CD14-positive monocyte (primary cell): ENCODE data around the gene MPND. TPM values are rescaled to one million over a fixed set of nuclear protein-coding genes. Genes with fewer than 3 reads are reported as not detected.

Source experiments
- DNase-seq, 3 donors: peaks; one replicate each; pipeline ENCODE4 v3.0.0-alpha.2; 2011 to 2022
- H2AFZ ChIP-seq: 2 replicates; pipeline ENCODE4 v1.6.0; 2012; ENCODE audit warnings: mild to moderate bottlenecking, low read depth, low read length, inconsistent platforms; ENCODE audit not compliant: insufficient read depth, poor library complexity, severe bottlenecking
- H3K27ac ChIP-seq, 2 donors: 1 replicate in 1 of 2; 2 replicates in 1 of 2; pipeline ENCODE4 v1.5.1; 2012 to 2013; ENCODE audit warnings: low read length in 2 of 2, control low read depth in 1 of 2, inconsistent platforms in 1 of 2, low read depth in 1 of 2, mild to moderate bottlenecking in 1 of 2
- H3K27me3 ChIP-seq, 2 donors: one replicate each; pipeline versions ENCODE4 v1.6.0 to v1.6.1; 2011 to 2013; ENCODE audit warnings: low read length in 2 of 2; ENCODE audit not compliant: control insufficient read depth in 2 of 2, insufficient read depth in 2 of 2
- H3K36me3 ChIP-seq, 2 donors: replicated peaks in 1 of 2; 1 replicate in 1 of 2; 2 replicates in 1 of 2; pipeline versions ENCODE4 v1.5.1 to v1.6.1; 2012 to 2013; ENCODE audit warnings: low read length in 2 of 2, control low read depth in 1 of 2, inconsistent platforms in 1 of 2, mild to moderate bottlenecking in 1 of 2; ENCODE audit not compliant: insufficient read depth in 2 of 2, control insufficient read depth in 1 of 2
- H3K4me1 ChIP-seq, 2 donors: 1 replicate in 1 of 2; 2 replicates in 1 of 2; pipeline versions ENCODE4 v1.5.1 to v1.6.1; 2012 to 2013; ENCODE audit warnings: low read length in 2 of 2, control low read depth in 1 of 2, inconsistent platforms in 1 of 2, mild to moderate bottlenecking in 1 of 2, moderate library complexity in 1 of 2; ENCODE audit not compliant: insufficient read depth in 2 of 2, control insufficient read depth in 1 of 2
- H3K4me2 ChIP-seq: replicated peaks from 2 replicates; pipeline ENCODE3; 2012; ENCODE audit warnings: low read length, moderate library complexity, mild to moderate bottlenecking; ENCODE audit not compliant: poor library complexity, severe bottlenecking; ENCODE audit errors: extremely low read depth
- H3K4me3 ChIP-seq, 3 experiments: fragments of 200-600 bp in 1 of 3; sonication (generic) in 1 of 3; replicated peaks in 1 of 3; 1 replicate in 2 of 3; 2 replicates in 1 of 3; pipeline ENCODE4 v1.5.1; 2011 to 2013; ENCODE audit warnings: low read length in 3 of 3, mild to moderate bottlenecking in 3 of 3, control low read depth in 2 of 3, low read depth in 2 of 3, inconsistent platforms in 1 of 3, moderate library complexity in 1 of 3
- H3K79me2 ChIP-seq: 2 replicates; pipeline ENCODE4 v1.6.0; 2012; ENCODE audit warnings: mild to moderate bottlenecking, control low read depth, inconsistent platforms, low read length, moderate library complexity; ENCODE audit not compliant: insufficient read depth
- H3K9ac ChIP-seq: 2 replicates; pipeline ENCODE4 v1.6.0; 2017; ENCODE audit warnings: low read length, mild to moderate bottlenecking; ENCODE audit not compliant: insufficient read depth, poor library complexity, severe bottlenecking
- H3K9me3 ChIP-seq, 2 donors: replicated peaks in 1 of 2; 1 replicate in 1 of 2; 2 replicates in 1 of 2; pipeline versions ENCODE4 v1.5.1 to v1.6.1; 2012 to 2013; ENCODE audit warnings: low read length in 2 of 2, control low read depth in 1 of 2; ENCODE audit not compliant: control insufficient read depth in 1 of 2, insufficient read depth in 1 of 2
- H4K20me1 ChIP-seq: 2 replicates; pipeline ENCODE4 v1.6.0; 2012; ENCODE audit warnings: mild to moderate bottlenecking, low read length, control low read depth, moderate library complexity; ENCODE audit not compliant: insufficient read depth
- H3K27ac Mint-ChIP-seq, 7 donors: one replicate each; pipeline ENCODE4 v1.8.0; 2020; ENCODE audit warnings: mild to moderate bottlenecking in 7 of 7, mixed read lengths in 7 of 7, moderate library complexity in 6 of 7, inconsistent platforms in 2 of 7
- H3K27me3 Mint-ChIP-seq, 3 donors: one replicate each; pipeline ENCODE4 v1.8.0; 2021 to 2022; ENCODE audit warnings: low read depth in 3 of 3, mild to moderate bottlenecking in 3 of 3, mixed read lengths in 3 of 3, moderate library complexity in 3 of 3, inconsistent platforms in 1 of 3
- H3K36me3 Mint-ChIP-seq, 2 donors: one replicate each; pipeline ENCODE4 v1.8.0; 2020; ENCODE audit warnings: mixed read lengths in 2 of 2, inconsistent platforms in 1 of 2, mild to moderate bottlenecking in 1 of 2
- H3K4me1 Mint-ChIP-seq: one replicate; pipeline ENCODE4 v1.8.0; 2020; ENCODE audit warnings: mild to moderate bottlenecking, mixed read lengths
- H3K4me3 Mint-ChIP-seq, 2 donors: one replicate each; pipeline ENCODE4 v1.8.0; 2020; ENCODE audit warnings: mild to moderate bottlenecking in 2 of 2, mixed read lengths in 2 of 2, moderate library complexity in 1 of 2
- H3K9me3 Mint-ChIP-seq, 7 donors: one replicate each; pipeline ENCODE4 v1.8.0; 2020 to 2022; ENCODE audit warnings: mixed read lengths in 7 of 7, mild to moderate bottlenecking in 6 of 7, moderate library complexity in 6 of 7, inconsistent platforms in 2 of 7
- CTCF ChIP-seq: fragments of 200-600 bp; IDR thresholded peaks from one replicate; pipeline ENCODE4 v1.8.0; 2022; ENCODE audit warnings: antibody characterized with exemption, mild to moderate bottlenecking
- WGBS: methylation state at CpG from one replicate; pipeline ENCODE4 v1.1.5; 2013; ENCODE audit warnings: missing lambda C conversion rate; ENCODE audit not compliant: insufficient coverage; 5-methylcytosine and 5-hydroxymethylcytosine counted together
- intact Hi-C, 2 donors: fragments of 100-400 bp; cut with micrococcal nuclease; formaldehyde crosslinking; loops; one replicate each; pipeline versions ENCODE4 v1.15.0 to v1.15.1; 2023
- polyA plus RNA-seq, 3 donors: library from polyadenylated mRNA; depleted of rRNA in 1 of 3; unstranded in 2 of 3; stranded (reverse) in 1 of 3; fragments of 300-500 nt in 2 of 3; fragments of >200 nt in 1 of 3; fragmentation: Illumina TruSeq in 2 of 3; gene quantifications; 1 replicate in 2 of 3; 2 replicates in 1 of 3; pipeline ENCODE4 v1.2.3, GENCODE V29; 2012 to 2021

The MPND gene
- polyA plus RNA-seq, 3 donors, result 6.5 to 15.9 (median 7.0) TPM

DNA sequence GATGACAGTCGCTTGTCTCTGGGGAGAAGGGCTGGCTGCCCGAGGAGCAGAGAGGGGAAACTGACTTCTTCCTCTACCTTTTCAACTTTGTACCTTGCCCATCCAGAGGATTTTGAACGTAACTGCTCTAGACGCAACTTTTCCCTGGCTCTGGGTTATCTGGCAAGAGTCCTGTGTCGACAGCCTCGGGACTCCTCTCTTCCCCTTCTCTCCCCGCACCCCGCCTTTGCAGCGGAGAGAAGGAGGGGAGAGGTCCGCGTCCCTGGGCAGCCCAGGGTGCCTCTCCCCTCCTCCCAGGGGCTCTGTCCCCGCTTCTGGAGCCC is 56.4 kb downstream of the MPND start:
- Histone ChIP-seq H3K4me3 (peak overlapping the region; percentile 85 to 98 (median 87)), H3K9me3 (no peaks in the 10 kb centered on the region), H4K20me1 (peaks cover 50% of the 10 kb centered on the region), H3K27ac (peak overlapping the region; percentile 92 to 96), H3K36me3 (peaks cover 8 to 31% of the 10 kb centered on the region in 2 donors), H3K4me2 (peak overlapping the region; percentile 98), H3K4me1 (peaks cover 37 to 50% of the 10 kb centered on the region in 2 donors), H3K27me3 (no peaks in the 10 kb centered on the region), H3K79me2 (peaks cover 78% of the 10 kb centered on the region), H3K9ac (peak overlapping the region; percentile 99), H2AFZ (peak overlapping the region; percentile 65)
- 0% methylated on average over 3 of the region's 12 CpGs for WGBS
- intact Hi-C loops, result loop anchor here in 1 of 2 donors (5.0 kb wide), 1 partner anchor 58 kb away; the partner anchor contains the start of gene UBXN6
- Mint-ChIP-seq H3K36me3 (peaks cover 16 to 31% of the 10 kb centered on the region in 2 donors), H3K27ac (peak overlapping the region; percentile 94 to 96 (median 95)), H3K9me3 (no peaks in the 10 kb centered on the region), H3K27me3 (peaks cover 0 to 3% (median 0%) of the 10 kb centered on the region in 3 donors), H3K4me1 (peaks cover 49% of the 10 kb centered on the region), H3K4me3 (peak overlapping the region; percentile 87 to 93)
- no peak for TF ChIP-seq CTCF
- peak; percentile 44 to 55 (median 50) for DNase-seq

- peak within 1 kb of the TSS; percentile 99 for H3K9ac ChIP-seq
- intact Hi-C loops, result loop anchor here in 1 of 2 donors (5.0 kb wide), 1 partner anchor 57 kb away; the partner anchor contains the start of gene UBXN6
- H3K4me1 Mint-ChIP-seq, result peaks cover 45% of the 10 kb centered on the region
- peaks cover 8 to 26% of the 10 kb centered on the region in 2 donors for H3K36me3 ChIP-seq
- H3K9me3 ChIP-seq, result no peaks in the 10 kb centered on the region
- peaks cover 0 to 3% (median 0%) of the 10 kb centered on the region in 3 donors for H3K27me3 Mint-ChIP-seq
- peak within 1 kb of the TSS; percentile 92 to 96 for H3K27ac ChIP-seq
- peak within 1 kb of the TSS; percentile 85 to 98 (median 87) for H3K4me3 ChIP-seq
- DNase-seq, result peak; percentile 94 to 97 (median 94)
- H3K4me2 ChIP-seq, result peak within 1 kb of the TSS; percentile 99
- H3K79me2 ChIP-seq, result peaks cover 78% of the 10 kb centered on the region
- H2AFZ ChIP-seq, result peak within 1 kb of the TSS; percentile 65
- no peaks in the 10 kb centered on the region for H3K27me3 ChIP-seq
- no peaks in the 10 kb centered on the region for H3K9me3 Mint-ChIP-seq
- under 1% methylated on average over 82 of the region's 90 CpGs for whole genome bisulfite sequencing
- peaks cover 10 to 28% of the 10 kb centered on the region in 2 donors for H3K36me3 Mint-ChIP-seq
- H3K27ac Mint-ChIP-seq, result peak within 1 kb of the TSS; percentile 95 to 98 (median 96)
- peaks cover 37 to 50% of the 10 kb centered on the region in 2 donors for H3K4me1 ChIP-seq
- peaks cover 44% of the 10 kb centered on the region for H4K20me1 ChIP-seq
- peak within 1 kb of the TSS; percentile 87 to 93 for H3K4me3 Mint-ChIP-seq
- peak; percentile 96 for TF ChIP-seq CTCF
Measured at GRCh38 chr19:4400135-4400936, 57.0 kb downstream of the MPND start, which contains the start of gene SH3GL1. Gene SH3GL1, minus strand, starts transcription at chr19:4400547. Its CDS starts 179 bp downstream, at chr19:4400368.
